LNCaP clone FGC (cell line): ENCODE results near the gene SHISA7.
"Not testable (repeated sequence)": the region's sequence is repeated elsewhere in the genome, so short reads cannot be mapped to it uniquely, and the experiment has no call there.

ENCODE experiments used
- DNase-seq: peaks from one replicate; pipeline ENCODE4 v3.0.0-alpha.2; 2011; ENCODE audit warnings: low read depth
- H3K4me3 ChIP-seq: 2 replicates; pipeline ENCODE4 v1.5.1; 2011; ENCODE audit warnings: mild to moderate bottlenecking, low read depth, low read length, control low read depth
- TF ChIP-seq, protein P1 (sequence below): IDR thresholded peaks from 2 replicates; pipeline ENCODE4 v1.5.1; 2012; ENCODE audit warnings: mild to moderate bottlenecking; ENCODE audit not compliant: control insufficient read depth, insufficient read depth; ENCODE audit errors: extremely low read depth

The SHISA7 gene

DNA sequence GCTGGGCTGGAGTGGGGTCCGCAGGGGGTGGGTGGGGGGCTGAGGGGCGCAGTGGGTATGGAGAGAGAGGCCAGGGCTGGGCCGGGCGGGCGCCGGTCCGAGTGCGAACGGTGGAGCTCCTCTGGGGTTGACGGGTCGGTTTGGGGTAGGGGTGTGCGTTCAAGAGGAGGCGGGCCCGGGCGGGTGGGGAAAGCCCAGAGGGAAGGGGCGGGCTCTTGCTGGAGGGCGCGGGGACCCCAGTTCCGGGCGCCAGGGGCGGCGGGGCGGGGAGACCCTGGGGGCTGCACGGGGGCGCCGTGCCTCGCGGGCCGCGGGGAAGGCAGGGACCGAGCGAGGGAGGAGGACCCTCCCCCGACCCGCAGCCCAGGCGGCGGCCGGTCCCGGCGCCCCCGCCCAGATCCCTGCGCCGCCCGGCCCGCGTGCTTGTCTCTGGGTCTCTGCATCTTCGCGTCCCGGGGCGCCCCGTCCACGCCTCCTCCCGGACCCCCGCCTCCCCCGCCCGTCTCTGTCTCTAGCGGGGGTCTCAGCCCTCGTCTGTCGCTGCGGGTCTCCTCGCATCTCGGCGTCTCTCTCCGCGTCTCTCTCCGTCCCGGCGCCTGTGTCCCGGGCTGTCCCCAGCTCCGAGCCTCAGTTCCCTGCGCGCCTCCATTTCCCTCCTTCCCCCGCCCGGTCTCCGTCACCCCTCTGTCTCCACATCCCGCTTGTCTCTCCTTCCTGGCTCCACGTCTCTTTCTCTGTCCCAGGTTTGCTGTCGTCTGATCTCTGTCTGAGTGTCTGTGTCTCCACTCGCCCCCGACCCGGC lies 8.3 kb upstream of the SHISA7 start:
- TF ChIP-seq, protein P1, sequence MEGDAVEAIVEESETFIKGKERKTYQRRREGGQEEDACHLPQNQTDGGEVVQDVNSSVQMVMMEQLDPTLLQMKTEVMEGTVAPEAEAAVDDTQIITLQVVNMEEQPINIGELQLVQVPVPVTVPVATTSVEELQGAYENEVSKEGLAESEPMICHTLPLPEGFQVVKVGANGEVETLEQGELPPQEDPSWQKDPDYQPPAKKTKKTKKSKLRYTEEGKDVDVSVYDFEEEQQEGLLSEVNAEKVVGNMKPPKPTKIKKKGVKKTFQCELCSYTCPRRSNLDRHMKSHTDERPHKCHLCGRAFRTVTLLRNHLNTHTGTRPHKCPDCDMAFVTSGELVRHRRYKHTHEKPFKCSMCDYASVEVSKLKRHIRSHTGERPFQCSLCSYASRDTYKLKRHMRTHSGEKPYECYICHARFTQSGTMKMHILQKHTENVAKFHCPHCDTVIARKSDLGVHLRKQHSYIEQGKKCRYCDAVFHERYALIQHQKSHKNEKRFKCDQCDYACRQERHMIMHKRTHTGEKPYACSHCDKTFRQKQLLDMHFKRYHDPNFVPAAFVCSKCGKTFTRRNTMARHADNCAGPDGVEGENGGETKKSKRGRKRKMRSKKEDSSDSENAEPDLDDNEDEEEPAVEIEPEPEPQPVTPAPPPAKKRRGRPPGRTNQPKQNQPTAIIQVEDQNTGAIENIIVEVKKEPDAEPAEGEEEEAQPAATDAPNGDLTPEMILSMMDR: no peak
- no peak for DNase-seq
- H3K4me3 ChIP-seq: no peak overlapping the region

DNA sequence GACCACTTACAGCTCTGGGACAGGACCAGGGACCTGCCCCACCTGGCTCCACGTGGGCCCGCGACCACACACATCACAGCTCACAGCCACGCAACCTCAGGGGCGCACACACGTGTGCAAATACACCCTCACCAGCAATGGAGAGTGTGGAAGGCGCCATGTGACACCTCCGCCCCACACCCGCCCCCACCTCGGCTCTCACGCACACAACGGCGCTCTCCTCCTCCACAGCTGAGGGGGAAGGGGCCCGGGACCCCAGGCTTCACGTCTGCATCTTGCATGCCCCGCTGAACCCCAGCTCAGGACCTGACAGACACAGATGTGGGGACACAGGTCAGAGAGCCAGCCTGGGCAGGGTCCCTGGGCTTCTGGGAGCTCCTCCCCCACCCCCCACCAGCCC lies 6.4 kb upstream of the SHISA7 start:
- H3K4me3 ChIP-seq: no peak overlapping the region
- DNase-seq: no peak
- TF ChIP-seq, protein P1: no peak

DNA sequence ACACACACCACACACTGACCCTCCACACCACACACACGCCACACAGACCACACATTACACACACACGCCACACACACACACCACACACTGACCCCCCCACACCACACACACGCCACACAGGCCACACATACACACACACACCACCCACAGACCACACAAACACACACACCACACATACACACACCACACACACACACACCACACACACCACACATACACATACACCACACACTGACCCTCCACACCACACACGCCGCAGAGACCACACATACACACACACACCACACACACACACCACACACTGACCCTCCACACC lies 5.0 kb upstream of the SHISA7 start:
- not testable (repeated sequence) for DNase-seq, H3K4me3 ChIP-seq

DNA sequence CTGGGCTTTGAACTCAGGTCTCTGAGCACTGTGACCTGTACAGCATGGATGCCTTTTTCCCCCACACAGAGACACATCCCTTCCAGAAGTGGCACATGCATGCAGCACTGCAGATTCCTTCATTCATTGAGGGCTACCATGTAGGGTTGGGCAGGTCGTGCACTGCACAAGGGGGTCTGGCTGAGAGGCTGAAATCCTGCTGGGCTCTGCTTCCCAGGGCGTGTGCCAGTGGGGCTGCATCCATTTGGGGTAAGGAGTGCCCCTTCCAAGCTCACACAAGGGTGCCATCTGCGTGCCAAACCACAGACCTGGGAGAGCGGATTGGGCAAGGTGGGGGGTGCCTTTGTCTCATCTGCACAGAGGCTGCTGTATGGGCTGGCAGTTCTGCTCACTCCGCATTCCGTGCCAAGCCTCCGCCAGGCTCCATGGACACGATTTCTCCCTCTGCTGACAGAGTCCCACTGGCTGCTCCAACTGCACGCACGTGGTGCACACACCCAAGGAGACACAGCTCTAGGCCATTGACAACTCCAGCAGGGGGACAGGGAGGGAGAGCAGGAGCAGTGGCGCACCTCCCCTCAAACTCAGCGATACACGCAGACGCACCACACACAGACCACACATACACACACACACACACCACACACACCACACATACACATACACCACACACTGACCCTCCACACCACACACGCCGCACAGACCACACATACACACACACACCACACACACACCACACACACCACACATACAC lies 4.5 kb upstream of the SHISA7 start:
- DNase-seq: no peak
- H3K4me3 ChIP-seq: no peak overlapping the region
- TF ChIP-seq, protein P1: no peak

DNA sequence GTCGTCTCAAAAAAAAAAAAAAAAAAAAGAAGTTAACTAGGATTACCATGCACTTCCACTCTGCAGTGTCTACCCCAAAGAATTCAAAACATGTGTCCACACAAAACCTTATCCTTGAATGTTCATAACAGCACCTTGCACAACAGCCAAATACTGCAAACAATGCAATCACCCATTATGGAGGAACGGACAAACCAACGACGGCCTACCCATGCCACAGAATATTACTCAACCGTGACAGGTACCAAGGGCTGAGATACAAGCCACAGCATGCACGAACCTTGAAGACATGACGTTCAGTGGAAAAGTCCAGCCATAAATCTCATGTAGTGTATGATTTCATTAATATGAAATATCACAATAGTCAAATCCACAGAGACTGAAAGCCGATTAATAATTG lies 3.0 kb upstream of the SHISA7 start:
- TF ChIP-seq, protein P1: no peak

DNA sequence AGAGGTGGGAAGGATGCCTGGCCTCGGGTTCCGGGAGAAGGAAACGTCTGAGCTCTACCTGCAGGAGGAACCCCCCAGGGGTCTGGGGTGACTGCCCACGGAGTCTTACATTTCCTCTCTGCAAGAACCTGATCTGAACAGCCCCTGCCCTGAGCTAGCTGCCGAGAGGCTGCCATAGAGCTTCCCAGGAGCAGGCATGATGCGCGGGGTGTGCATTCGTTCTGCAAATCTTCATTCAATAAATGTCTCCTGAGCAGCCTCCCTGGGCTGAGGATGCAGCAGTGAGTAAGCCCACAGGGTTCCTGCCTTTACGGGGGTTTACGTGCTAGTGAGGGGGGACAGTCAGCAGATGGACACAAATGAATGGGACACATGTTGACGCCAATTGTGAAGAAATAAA lies 1.5 kb upstream of the SHISA7 start:
- no peak overlapping the region for H3K4me3 ChIP-seq
- TF ChIP-seq, protein P1: no peak
- no peak for DNase-seq

More for the DNA sequence above, 3.0 kb upstream of the SHISA7 start:
- DNase-seq: no peak
- no peak overlapping the region for H3K4me3 ChIP-seq

DNA sequence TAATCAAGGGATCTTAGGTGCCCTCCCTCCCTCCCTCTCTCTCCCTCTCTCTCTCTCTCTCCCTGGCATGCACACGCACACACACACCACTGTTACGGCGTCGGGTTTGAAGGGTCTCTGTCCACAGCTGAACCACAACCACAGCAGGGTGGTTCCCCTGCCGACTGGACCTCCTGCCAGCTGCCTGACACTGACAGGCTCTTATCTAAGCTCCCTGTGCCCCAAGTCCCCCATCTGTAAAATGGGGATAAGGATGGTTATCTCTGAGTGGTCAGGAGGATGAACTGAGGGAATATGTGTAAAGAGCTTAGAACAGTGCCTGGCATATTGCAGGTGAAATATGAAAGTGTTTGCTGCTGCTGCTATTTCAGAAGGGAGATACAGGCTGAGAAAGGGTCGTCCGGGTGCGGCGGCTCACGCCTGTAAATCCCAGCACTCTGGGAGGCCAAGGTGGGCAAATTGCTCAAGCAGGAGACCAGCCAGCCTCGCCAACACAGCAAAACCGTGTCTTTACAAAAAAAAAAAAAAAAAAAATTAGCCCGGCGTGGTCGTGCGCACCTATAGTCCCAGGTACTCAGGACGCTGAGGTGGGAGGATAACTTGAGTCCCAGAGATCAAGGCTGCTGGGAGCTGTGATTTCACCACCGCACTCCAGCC lies 852 bp upstream of the SHISA7 start:
- TF ChIP-seq, protein P1: no peak

More for the DNA sequence above, 852 bp upstream of the SHISA7 start:
- no peak for DNase-seq
- H3K4me3 ChIP-seq: no peak overlapping the region
